K562 (cell line): ENCODE measurements around the gene MT1HL1.

ENCODE experiments used
- CTCF ChIP-seq, 3 experiments: IDR thresholded peaks in 2 of 3; conservative IDR thresholded peaks in 1 of 3; 2 replicates each; pipeline ENCODE4 v1.5.1; 2011 to 2012; ENCODE audit warnings: low read length in 3 of 3, mild to moderate bottlenecking in 3 of 3, control low read depth in 2 of 3, improper control_type of control experiment in 1 of 3, inconsistent platforms in 1 of 3, low read depth in 1 of 3, mixed read lengths in 1 of 3, moderate library complexity in 1 of 3; ENCODE audit not compliant: insufficient read depth in 2 of 3
- JUN ChIP-seq, 2 experiments: sonication (generic) in 1 of 2; formaldehyde crosslinking in 1 of 2; IDR thresholded peaks; 2 replicates each; pipeline versions ENCODE4 v1.6.1 to v1.8.0; 2012 to 2022; ENCODE audit warnings: borderline replicate concordance in 2 of 2, mild to moderate bottlenecking in 2 of 2, improper control_type of control experiment in 1 of 2, low read depth in 1 of 2, low read length in 1 of 2, missing genetic modification reagents in 1 of 2
- JUND ChIP-seq, 2 experiments: IDR thresholded peaks; 2 replicates in 1 of 2; 3 replicates in 1 of 2; pipeline ENCODE4 v1.6.1; 2011; ENCODE audit warnings: borderline replicate concordance in 2 of 2, low read depth in 2 of 2, low read length in 2 of 2, improper control_type of control experiment in 1 of 2, missing biosample characterization in 1 of 2, missing genetic modification characterization in 1 of 2, missing genetic modification reagents in 1 of 2
- KLF1 ChIP-seq: fragments of 450-650 bp; IDR thresholded peaks from 2 replicates; pipeline ENCODE4 v1.6.1; 2016; ENCODE audit warnings: missing genetic modification characterization, missing compliant biosample characterization
- MECOM ChIP-seq: fragments of 250-450 bp; sonication (Bioruptor Pico); IDR thresholded peaks from 2 replicates; pipeline ENCODE4 v1.8.0; 2022; ENCODE audit warnings: inconsistent platforms
- SREBF2 ChIP-seq: sonication (generic); formaldehyde crosslinking; IDR thresholded peaks from 2 replicates; pipeline ENCODE4 v1.4.0; 2020; ENCODE audit warnings: mild to moderate bottlenecking, missing genetic modification reagents
- TAF1 ChIP-seq: IDR thresholded peaks from 2 replicates; pipeline ENCODE4 v1.6.1; 2011; ENCODE audit warnings: mild to moderate bottlenecking, low read length, moderate library complexity; ENCODE audit not compliant: insufficient read depth, control insufficient read depth, severe bottlenecking; ENCODE audit errors: extremely low read depth
- ZBTB17 ChIP-seq: fragments of 450-650 bp; formaldehyde crosslinking; IDR thresholded peaks from 2 replicates; pipeline ENCODE4 v1.4.0; 2020; ENCODE audit warnings: mild to moderate bottlenecking
- ZNF124 ChIP-seq: sonication (generic); formaldehyde crosslinking; IDR thresholded peaks from 2 replicates; pipeline ENCODE4 v1.8.1; 2022; ENCODE audit warnings: missing genetic modification reagents
- TF ChIP-seq, protein P1 (sequence below), 2 experiments: fragments of 450-650 bp; formaldehyde crosslinking in 1 of 2; IDR thresholded peaks; 2 replicates each; pipeline versions ENCODE4 v1.4.0 to v1.6.1; 2014 to 2020; ENCODE audit warnings: mild to moderate bottlenecking in 2 of 2, borderline replicate concordance in 1 of 2, low read depth in 1 of 2
- TF ChIP-seq, protein P2 (sequence below): fragments of 250-450 bp; sonication (Bioruptor Pico); IDR thresholded peaks from 2 replicates; pipeline ENCODE4 v1.4.0; 2020; ENCODE audit warnings: mild to moderate bottlenecking, moderate library complexity, borderline replicate concordance

DNA sequence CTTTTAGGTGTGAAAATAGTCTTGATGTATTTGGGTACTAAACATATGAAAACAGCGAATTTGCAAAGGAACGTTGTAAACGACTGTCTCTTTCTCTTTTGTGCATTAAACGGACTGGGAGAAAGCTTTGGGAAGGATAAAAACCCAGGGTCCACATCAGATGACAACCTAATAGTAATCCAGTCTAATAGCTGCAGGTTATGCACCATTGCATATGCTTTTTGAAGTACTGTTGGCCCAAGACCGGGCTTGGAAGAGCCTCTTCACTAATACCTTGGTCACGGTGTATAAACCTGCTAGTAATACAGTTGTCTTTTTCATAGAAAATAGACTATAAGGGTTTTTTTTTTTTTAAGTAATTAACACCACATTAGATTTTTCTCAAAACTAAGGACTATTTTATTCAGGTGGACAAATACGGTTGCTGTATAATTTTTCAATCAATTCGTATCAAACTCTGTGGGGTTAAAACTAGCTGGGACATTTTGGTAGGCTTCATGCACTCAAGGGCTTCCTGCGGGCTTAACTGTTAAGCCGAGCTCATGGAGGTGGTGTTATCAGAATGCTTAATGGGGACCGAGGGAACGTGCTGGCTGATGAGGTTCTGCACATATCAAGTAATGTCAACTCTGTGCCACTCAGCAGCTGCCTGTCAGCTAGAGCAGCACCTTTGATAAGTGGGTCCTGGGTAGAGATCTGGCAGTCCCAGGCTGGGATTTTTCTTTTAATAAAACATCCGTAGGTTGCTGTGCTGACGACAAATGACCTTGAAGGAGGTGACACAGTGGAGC is 39.8 kb upstream of the MT1HL1 start:
- TF ChIP-seq KLF1 (tag) (no peak), ZNF124 (CRISPR knock-in tag) (no peak), JUND (IDR thresholded peaks at IDR 0.05; ENCODE audit: borderline replicate concordance, low read depth, low read length) (no peak), JUND (tag; IDR thresholded peaks at IDR 0.05; ENCODE audit: borderline replicate concordance, low read depth, low read length) (no peak), TAF1 (no peak), SREBF2 (CRISPR knock-in tag) (no peak), CTCF (IDR thresholded peaks at IDR 0.05 in 2 of 3, conservative IDR thresholded peaks at IDR 0.05 in 1 of 3; ENCODE audit: insufficient read depth in 2 of 3, low read depth in 1 of 3, low read length in 3 of 3) (no peak), MECOM (CRISPR knock-in tag) (no peak), JUN (IDR thresholded peaks at IDR 0.05; ENCODE audit: borderline replicate concordance, low read depth, low read length) (no peak), JUN (CRISPR knock-in tag; IDR thresholded peaks at IDR 0.05; ENCODE audit: borderline replicate concordance) (no peak), ZBTB17 (CRISPR knock-in tag) (no peak)
- TF ChIP-seq, protein P1, sequence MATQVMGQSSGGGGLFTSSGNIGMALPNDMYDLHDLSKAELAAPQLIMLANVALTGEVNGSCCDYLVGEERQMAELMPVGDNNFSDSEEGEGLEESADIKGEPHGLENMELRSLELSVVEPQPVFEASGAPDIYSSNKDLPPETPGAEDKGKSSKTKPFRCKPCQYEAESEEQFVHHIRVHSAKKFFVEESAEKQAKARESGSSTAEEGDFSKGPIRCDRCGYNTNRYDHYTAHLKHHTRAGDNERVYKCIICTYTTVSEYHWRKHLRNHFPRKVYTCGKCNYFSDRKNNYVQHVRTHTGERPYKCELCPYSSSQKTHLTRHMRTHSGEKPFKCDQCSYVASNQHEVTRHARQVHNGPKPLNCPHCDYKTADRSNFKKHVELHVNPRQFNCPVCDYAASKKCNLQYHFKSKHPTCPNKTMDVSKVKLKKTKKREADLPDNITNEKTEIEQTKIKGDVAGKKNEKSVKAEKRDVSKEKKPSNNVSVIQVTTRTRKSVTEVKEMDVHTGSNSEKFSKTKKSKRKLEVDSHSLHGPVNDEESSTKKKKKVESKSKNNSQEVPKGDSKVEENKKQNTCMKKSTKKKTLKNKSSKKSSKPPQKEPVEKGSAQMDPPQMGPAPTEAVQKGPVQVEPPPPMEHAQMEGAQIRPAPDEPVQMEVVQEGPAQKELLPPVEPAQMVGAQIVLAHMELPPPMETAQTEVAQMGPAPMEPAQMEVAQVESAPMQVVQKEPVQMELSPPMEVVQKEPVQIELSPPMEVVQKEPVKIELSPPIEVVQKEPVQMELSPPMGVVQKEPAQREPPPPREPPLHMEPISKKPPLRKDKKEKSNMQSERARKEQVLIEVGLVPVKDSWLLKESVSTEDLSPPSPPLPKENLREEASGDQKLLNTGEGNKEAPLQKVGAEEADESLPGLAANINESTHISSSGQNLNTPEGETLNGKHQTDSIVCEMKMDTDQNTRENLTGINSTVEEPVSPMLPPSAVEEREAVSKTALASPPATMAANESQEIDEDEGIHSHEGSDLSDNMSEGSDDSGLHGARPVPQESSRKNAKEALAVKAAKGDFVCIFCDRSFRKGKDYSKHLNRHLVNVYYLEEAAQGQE (IDR thresholded peaks at IDR 0.05; ENCODE audit: borderline replicate concordance), result no peak
- TF ChIP-seq, protein P1 (CRISPR knock-in tag; IDR thresholded peaks at IDR 0.05; ENCODE audit: low read depth), result no peak
- TF ChIP-seq, protein P2, sequence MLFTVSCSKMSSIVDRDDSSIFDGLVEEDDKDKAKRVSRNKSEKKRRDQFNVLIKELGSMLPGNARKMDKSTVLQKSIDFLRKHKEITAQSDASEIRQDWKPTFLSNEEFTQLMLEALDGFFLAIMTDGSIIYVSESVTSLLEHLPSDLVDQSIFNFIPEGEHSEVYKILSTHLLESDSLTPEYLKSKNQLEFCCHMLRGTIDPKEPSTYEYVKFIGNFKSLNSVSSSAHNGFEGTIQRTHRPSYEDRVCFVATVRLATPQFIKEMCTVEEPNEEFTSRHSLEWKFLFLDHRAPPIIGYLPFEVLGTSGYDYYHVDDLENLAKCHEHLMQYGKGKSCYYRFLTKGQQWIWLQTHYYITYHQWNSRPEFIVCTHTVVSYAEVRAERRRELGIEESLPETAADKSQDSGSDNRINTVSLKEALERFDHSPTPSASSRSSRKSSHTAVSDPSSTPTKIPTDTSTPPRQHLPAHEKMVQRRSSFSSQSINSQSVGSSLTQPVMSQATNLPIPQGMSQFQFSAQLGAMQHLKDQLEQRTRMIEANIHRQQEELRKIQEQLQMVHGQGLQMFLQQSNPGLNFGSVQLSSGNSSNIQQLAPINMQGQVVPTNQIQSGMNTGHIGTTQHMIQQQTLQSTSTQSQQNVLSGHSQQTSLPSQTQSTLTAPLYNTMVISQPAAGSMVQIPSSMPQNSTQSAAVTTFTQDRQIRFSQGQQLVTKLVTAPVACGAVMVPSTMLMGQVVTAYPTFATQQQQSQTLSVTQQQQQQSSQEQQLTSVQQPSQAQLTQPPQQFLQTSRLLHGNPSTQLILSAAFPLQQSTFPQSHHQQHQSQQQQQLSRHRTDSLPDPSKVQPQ (CRISPR knock-in tag), result no peak
